ENCODE results near the gene PLA2G6.
"Not testable (repeated sequence)": the region's sequence is repeated elsewhere in the genome, so short reads cannot be mapped to it uniquely, and the experiment has no call there.

PLA2G6 gene

DNA sequence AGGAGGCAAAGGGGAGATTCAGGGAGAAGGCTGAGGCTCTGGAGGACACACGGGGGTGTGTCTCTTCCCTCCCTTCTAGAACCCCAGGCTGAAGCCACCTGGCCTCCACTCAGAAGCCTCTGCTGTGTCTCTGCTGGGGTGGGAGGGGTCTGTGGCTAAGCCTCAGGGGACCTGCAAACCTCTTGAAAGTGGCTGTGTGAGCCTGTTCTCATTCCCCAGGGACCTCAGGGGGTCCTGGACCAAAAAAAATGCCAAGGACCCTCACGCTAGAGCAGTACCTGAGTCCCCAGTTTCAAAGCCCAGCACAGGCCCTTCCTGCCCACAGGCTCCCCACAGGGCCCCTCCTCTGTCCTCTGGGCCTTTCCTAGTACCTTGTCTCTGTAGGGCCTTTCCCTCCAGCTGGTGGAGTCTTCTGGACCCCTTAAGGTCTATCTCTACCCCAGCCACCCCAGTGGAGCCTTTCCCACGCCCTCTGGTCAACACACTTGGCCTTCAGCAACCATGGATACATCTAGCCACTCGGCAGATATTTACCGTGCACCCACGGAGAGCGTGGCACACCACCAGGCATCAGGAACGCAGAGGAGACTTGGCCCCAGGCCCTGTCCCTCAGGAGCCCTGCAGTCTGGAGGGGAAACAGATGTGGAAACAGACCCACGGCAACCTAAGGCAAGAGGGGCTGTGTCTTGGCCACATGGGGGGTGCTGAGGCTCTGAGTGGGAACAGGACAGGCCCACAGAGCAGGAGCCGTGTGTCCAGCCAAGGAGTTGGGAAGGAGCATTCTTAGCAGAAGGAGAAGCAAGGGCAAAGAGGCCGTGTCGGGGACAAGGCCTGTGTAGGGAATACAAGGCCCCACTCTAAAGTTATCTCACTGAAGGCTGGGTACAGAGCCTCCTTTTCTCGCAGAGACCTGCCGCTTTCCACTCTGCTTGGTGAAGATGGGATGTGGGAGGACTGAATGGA lies 18.5 kb downstream of the PLA2G6 start:
- DNase-seq = no peak

DNA sequence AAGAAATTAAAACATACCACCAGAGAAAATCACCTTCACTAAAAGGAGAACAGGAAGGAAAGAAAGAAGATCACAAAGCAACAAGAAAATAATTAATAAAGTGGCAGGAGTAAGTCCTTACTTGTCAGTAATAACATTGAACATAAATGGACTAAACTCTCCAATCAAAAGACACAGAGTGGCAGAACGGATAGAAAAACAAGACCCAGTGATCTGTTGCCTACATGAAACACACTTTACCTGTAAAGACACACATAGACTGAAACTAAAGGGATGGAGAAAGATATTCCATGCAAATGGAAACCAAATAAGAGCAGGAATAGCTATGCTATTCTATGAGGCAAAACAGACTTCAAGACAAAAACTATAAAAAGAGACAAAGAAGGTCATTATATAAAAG lies 25.9 kb downstream of the PLA2G6 start:
- DNase-seq = no peak

DNA sequence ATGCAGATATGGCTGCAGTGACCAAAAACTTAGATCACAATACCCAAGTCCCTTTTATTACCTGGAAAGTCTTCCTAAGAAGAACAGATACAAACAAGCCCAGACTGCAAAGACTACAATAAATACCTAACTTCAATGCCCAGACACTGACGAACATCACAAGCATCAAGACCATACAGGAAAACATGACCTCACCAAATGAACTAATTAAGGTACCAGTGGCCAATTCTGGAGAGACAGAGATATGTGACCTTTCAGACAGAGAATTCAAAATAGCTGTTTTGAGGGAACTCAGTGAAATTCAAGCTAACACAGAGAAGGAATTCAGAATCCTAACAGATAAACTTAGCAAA lies 27.1 kb downstream of the PLA2G6 start:
- not testable (repeated sequence) for DNase-seq

DNA sequence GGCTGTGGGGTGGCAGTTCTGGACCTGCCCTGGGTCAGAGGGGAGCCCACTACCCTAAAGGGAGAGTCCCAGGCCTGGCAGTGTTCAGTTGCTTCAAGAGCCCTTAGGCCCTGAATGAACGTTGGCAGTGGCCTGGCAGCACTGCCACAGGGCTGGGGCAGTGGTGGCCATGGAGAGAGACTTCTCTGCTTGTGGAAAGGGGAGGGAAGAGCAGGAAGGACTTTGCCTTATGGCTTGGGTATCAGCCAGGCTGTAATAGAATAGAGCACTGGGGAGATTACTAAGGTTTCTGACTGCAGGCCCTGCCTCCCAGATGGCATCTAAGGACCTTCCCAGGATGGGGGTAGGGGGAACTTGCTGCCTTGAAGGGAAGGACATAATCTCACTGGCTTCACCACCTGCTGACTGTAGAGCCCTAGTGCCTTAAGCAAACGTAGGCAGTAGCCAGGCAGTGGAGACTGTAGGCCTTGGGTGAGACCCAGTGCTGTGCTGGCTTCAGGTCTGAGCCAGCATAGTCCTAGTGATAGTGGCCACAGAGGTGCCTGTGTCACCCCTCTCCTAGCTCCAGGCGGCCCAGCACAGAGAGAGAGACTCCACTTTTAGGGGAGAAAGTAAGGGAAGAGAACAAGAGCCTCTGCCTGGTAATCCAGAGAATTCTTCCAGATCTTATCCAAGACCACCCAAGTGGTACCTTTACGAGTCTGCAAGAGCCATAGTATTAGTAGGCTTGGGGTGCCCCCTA lies 27.6 kb downstream of the PLA2G6 start:
- no peak for DNase-seq

DNA sequence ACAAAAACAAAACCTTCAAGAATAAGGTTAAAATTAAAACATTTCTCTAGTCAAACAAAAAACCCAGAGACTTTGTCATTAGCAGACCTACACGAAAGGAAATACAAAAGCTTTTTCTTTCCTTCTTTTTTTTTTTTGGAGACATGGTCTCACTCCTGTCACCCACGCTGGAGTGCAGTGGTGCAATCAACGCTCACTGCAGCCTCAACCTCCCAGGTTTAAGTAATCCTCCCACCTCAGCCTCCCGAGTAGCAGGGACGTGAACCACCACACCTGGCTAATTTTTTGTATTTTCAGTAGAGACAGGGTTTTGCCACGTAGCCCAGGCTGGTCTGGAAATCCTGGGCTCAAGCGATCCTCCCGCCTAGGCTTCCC lies 30.5 kb downstream of the PLA2G6 start:
- no peak for DNase-seq

DNA sequence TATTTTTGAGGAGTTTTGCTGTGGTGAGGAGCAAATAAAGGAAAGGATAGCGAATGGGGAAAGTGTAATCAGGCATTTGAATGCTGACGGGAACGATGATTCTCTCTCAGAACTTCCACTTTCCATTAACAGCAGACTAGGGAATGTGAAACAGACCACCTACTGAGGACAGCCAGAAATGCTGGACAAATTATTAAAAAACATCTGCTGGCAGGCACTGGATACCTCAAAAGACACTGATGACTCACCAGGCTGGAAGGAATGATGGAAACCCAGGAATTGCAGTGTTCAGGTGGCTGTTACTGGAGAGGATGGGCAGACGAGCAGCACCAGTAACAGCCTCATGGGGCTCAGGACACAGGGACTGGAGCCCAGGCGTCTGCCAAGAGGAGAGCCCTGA lies 33.4 kb downstream of the PLA2G6 start:
- no peak for DNase-seq

DNA sequence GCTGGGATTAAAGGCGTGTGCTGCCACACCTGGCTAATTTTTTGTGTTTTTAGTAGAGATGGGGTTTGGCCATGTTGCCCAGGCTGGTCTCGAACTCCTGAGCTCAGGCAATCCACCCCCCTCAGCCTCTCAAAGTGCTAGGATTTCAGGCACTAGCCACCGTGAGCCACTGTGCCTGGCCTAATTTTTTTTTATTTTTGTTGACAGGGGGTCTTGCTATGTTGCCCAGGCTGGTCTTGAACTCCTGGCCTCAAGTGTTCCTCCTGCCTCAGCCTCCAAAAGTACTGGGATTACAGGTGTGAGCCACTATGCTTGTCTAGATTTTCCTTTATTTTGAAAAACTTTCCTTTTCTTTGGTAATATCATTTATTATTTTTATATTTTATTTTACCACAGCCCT lies 35.5 kb downstream of the PLA2G6 start:
- not testable (repeated sequence) for DNase-seq

DNA sequence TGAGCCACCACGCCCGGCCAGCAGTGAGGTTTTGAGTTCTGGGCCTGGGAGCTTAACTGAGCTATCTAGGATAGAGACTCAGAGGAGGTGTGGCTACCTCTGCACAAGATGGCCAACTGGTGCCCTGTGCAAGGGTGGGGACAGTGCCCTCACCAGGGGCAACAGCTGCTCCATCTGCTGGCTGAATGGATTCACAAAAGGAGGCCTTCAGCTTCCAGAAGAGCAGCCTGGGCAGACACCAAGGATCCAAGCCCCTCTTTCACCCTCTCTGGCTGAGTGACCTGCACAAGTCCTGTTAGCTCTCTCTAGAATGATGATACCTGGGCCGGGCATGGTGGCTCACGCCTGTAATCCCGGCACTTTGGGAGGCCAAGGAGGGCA lies 37.6 kb downstream of the PLA2G6 start:
- no peak for DNase-seq

DNA sequence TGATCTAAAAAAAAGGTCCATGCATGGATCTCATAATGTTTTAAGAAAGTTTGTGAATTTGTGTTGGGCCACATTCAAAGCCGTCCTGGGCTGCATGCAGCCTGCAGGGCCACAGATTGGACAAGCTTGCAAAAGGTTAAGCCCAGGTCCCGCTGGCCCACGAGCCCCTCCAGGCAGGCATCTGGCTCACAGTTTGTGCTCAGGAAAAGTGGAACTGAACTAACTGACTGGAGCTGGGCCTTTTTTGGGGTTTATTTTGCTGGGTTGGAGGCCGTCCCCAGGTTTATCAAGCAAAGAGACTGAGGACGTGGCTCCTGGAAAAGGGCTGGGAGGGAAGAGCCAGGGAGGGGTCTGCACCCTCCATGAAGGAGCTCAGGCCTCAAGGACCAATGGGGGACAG lies 39.0 kb downstream of the PLA2G6 start:
- no peak for DNase-seq

DNA sequence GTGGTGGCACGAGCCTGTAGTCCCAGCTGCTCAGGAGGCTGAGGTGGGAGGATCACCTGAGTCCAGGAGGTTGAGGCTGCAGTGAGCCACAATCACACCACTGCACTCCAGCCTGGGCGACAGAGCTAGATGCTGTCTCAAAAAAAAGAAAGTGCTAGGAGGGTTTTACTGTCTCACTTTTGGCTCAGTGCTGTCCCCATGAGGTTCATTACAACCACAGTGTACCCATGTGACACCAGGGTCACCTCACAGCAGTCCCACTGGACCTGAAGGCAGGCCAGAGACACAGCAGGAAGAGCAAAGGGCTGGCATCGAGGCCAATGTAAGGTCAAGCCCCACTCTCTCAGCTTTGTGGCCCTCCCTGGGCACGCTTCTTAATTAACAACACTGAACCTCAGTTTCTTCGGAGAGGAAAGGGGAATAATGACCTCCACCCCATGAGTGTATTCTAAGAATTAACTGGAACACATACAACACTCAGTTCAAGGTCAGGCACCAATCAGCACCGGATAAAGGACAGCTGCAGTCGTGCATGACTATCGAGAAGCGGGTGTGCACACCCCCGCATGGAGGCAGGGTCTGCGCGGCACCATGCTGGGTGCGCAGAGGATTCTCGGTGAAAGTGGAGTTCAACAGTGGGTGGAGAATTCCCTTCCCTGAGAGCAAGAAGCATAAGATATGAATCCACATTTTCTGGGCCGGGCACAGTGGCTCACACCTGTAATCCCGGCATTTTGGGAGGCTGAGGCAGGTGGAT lies 40.2 kb downstream of the PLA2G6 start:
- no peak for DNase-seq

DNA sequence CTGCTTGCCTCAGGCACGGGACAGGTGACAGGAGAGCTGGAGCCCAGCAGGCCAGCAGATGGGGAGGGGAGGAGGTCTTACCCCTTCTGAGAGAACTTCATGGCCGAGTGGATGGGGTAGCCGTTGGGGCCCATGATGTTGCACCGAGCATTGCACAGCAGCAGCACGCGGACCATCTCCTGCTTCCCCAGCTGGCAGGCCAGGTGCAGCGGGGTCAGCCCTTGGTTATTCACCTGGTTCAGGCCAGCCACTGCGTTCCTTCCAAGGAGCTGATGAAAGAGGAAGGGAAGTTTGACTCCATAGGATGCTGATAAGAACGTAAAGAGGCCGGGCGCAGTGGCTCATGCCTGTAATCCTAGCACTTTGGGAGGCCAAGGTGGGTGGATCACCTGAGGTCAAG lies 41.7 kb downstream of the PLA2G6 start:
- DNase-seq = no peak

DNA sequence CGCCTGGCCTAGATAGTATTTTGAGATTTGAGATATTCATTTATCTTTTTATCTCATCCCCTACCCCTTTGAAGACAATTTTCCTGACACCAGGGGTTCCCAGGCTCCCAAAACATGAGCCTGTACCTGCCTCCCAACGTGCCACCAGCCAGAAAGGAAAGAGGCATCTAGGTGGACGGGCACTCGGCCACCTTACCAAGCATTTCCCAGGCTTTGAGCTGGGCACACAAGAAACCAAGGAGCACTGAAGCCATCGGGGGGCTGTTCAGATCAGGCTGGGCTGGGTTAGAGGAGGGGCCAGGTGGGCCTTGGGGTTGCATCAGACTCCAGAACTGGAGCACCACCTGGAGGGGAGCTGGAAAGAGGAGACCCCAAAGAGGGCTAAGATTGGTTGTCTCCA lies 42.7 kb downstream of the PLA2G6 start:
- DNase-seq = no peak

DNA sequence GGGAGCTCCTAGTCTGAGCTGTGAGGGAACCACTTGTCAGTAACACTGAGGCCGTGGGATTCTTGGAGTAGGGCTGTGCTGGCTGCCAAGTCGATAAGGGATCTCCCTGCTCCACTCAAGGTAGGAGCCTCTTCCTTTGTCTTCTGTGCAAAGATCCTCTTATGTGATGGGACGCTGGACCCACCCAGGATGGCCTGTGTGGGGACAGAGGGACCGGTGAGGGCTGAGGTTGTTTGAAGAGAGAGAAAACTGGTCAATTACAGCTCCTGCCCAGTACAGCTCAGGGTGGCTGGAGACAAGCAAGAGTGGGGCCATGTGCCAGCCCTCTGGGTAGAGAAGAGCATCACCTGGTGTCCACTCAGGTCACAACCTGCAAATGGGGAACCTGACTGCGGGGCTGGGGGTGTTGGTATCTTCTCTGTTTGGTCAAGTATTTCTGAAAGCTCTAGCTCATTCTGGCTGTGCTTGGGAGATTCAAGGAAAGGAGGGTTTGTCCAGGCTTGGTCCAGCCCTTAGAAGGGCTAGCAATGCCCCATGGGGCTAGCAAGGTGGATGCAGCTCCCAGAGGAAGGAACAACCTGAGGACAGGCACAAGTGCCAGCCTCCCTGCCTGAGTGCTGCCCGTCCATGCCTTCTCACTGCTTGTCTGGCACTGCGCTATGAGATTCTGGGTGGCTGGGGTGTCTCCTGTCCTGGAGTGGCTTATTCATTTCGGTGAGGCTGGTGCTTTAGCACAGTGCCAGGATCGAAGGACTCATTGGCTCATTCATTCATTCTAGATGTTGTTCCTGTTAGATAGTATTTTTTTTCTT lies 43.5 kb downstream of the PLA2G6 start:
- no peak for DNase-seq

DNA sequence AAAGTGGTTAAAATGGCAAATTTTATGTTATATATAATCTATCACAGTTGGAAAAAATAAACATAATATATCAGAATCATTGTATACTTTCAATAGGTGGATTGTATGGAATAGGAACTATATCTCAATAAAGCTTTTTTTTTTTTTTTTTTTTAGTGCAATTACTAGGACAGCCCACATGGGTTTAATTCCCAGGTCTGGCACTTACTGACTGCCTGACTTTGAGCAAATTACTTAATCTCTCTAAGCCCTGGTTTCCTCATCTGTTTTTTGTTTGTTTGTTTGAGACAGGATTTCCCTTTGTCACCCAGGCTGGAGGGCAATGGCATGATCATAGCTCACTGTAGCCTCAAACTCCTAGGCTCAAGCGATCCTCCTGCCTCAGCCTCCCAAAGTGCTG lies 45.0 kb downstream of the PLA2G6 start:
- no peak for DNase-seq

DNA sequence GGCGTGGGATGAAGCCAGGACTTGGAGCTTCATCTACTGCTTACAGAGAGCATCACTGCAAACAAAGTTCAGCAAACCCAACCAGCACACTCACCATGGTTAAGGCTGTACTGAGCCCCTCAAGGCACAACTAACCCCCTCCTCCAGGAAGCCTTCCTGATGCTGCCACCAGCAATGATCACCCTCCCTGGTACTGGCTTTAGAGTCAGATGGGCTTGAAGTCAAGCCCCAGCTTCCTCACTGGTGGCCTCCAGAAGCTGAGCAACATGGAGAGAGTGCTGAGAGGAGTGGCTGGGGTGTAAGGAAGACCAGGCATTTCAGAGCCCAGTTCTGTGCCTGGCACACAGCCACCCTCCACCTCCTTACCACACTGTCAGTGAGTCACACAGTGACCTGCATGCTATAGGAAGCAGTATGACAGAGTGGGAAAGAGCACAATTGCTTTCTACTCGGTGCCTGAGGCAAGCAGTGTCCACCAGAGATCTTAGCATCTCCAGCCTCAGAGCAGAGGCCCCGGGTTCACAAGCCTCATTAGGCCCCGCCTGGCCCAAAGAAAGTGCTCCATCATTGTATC lies 46.4 kb downstream of the PLA2G6 start:
- DNase-seq = no peak

DNA sequence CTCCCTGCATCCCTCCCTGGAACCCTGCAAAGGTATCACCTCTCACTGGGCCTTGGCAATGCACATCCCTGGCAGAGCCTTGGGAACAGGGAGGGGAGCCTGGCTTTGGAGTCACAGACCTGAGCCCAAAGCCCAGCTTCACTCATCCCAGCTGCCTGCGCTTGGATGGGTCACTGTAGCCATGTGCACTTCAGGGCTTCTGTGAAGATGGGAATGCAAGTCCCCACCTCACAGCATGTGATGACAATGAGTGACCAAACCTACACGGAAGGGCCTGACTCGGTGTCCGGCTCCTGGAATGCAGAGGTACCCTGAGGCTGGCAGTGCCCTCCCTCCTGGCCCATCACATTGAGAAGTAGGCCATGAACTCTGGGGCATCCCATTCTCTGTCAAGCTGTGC lies 48.3 kb downstream of the PLA2G6 start:
- DNase-seq = no peak

DNA sequence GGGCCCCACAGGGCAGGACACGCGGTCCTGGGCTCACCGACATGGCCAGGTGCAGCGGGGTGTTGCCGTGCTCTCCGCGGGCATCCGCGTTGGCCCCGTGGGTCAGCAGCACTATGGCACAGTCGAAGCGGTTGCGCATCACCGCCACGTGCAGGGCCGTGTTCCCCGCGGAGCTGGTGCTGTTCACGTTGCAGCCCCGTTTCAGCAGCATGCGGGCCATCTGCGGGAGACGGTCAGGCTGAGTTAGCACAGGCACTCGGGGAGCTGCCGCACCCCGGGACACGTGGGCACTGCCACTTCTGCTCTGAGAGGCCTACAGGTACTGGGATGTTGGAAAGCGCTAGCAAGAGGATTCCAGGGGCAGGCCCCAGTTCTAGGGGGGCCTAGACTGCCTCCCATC lies 48.8 kb downstream of the PLA2G6 start:
- no peak for DNase-seq

DNA sequence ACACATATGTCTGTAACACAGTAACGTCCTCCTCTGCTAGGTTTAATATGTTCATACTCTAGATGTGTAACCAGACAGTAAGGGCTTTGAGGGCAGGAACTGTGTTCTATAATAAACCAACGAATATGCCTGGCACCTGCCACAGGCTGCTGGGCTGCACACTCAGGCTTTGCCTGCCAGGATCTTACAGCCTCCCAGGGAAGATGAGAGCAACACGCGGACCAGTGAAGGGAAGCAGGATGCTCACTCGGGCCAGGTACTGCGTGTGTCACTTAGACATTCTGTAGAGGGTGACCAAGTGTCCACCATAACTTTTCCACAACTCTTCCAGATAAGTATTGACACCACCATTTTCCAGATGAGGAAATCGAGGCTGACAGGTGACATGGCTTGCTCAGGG lies 49.5 kb downstream of the PLA2G6 start:
- no peak for DNase-seq

DNA sequence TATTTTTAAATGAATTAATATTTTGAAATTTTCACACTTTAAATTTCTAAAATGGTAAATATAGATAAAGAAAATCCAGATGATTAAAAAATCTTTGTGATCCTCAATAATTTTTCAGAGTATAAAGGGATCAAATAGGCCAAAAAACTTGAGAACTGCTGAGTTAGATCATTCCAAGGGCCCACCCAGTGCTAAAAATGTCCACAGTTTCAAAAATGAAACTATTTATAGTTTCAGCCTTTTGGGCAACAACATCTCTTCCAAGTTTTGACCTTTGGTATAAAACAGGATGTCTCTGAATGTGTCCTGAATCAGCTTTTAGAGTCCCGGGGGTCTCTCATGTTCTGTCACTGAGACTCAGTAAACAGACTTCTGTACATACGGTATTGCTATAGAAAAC lies 50.2 kb downstream of the PLA2G6 start:
- no peak for DNase-seq

DNA sequence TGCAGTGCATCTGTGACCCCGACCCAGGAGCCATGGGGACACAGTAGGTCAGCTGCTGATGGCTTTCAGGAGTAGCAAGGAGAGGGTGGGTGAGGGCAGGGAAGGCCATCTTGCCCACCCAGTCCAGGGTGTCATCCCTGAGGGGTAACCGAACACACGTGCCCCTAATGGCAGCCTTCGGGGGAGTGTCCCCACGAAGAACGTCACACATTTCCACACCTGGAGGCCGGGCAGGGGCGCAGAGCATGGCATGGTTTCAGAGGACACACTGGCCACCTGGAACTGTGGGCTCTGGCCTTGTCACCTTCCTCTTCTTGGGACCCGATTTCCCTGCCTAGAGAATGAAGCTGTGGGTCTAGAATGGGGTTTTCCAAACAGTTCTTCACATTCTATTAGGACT lies 51.8 kb downstream of the PLA2G6 start:
- no peak for DNase-seq

DNA sequence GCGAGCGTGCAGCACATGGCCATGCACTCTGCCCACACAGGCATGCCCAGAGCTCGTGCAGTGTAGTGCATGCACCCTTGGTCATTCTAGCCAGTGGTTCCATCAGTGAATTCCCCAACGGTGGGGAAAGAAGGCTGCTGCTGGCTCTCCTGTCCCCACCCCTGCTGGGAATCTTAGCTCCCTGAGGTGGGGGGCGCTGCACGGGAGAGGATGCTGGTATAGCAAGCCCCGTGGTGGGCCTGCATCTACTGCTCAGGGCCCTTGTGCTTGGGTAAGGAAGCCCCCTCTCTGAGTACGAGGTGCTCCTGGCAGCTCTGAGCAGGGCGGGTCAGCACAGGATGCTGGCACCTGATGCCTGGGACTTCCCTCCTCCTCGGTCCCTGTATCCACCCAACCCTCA lies 52.6 kb downstream of the PLA2G6 start:
- DNase-seq = no peak

DNA sequence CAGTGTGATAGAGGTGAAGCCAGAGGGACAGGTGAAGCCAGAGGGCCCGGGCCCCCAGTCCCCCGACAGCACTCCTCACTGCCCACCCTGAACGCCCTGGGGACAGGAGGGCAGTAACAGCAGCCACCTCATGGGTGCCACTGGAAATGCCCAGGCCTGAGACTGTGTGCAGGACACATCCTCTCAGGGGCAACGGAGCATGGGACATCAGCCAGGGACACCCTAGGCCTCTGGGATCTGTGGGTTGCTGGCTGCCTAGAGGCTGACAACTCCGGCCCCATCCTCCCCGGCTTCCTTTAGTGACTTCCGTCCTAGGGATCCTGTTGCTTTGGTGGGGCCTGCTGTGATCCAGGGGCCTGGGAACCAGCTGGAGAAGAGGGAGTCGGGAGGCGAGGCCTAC lies 53.8 kb downstream of the PLA2G6 start:
- no peak for DNase-seq
